HG02798 (cell line): ENCODE data around the gene PRKG1.
"Not testable (repeated sequence)": the region's sequence is repeated elsewhere in the genome, so short reads cannot be mapped to it uniquely, and the experiment has no call there.

Experiments
- ATAC-seq: cut with Tn5 transposase; IDR thresholded peaks from one replicate; pipeline ENCODE4 v1.9.1; 2021; ENCODE audit warnings: mild to moderate bottlenecking; ENCODE audit not compliant: unreplicated experiment, poor library complexity

The PRKG1 gene

DNA sequence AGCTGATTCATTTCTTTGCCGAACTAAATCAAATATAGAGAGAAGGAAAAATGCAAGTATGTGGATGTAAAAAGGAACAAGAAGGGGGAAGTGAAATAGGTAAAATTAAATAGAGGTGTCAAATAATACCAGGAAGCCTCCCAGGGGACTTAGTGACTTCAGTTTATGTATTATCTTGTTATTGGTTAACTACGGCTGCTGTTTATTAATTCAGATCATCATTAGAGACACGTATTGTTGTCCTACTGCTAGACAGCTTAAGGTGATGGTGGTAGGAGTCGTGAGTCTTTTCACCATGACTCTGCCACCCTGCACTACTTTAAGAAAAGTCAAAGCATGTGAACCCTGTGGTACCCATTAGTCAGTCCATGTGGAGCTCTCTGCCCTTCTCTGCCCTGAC is 289.1 kb downstream of the PRKG1 start:
- no peak for ATAC-seq

DNA sequence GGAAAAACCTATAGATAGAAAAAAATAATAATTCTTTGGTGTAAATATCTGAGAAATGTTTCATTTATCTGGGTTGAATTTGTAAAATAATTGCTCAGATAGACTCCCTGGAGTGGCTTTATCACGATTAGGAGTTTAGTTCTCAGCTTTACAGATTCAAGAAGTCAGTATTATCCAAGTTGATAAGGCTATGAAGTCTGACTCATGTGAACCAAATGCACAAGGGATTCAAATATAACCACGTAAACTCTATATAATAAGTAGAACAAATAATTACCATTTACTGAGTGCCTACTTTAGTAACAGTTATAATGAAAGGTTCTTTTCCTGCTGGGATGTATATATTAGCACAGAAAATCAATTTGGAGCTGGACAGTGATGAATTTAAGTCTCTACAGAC is 290.4 kb downstream of the PRKG1 start:
- ATAC-seq = no peak

DNA sequence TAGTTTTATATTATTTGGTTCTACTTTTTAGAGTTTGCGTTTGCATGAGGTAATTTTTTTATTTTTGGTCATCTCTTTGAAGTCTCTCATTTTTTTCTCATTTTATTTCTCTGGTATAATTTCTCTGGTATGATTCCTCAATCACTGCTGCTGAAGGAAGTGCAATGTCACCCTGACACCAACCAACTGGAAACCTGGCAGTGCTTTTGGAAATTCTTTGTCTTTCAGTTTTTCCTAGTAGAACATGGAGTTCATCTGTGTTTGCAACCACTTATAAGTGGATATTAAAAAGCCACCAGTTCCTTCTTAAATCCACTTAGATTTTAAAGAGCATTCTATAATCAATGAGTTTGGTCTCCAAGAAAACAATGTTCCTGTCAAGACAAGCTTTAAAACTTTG is 291.8 kb downstream of the PRKG1 start:
- ATAC-seq = no peak

DNA sequence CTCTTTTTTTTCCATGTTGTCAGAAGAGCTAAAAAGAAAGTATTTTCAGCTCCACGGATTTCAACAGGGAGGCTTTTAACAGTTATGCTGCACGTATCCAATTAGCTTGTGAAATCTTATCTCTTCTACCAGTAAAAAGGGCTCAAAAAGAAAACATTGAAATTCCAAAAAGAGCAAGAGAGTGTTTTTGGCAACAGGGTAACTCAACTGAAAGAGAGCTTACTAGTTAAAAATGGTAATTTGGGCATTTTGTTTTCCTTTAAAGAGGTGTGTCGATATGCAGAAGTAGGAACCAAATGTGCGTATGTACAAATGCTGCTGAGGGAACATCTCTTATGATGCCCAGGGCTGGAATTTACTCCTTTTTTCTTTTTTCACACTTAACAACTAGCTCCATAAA is 292.8 kb downstream of the PRKG1 start:
- ATAC-seq = no peak

DNA sequence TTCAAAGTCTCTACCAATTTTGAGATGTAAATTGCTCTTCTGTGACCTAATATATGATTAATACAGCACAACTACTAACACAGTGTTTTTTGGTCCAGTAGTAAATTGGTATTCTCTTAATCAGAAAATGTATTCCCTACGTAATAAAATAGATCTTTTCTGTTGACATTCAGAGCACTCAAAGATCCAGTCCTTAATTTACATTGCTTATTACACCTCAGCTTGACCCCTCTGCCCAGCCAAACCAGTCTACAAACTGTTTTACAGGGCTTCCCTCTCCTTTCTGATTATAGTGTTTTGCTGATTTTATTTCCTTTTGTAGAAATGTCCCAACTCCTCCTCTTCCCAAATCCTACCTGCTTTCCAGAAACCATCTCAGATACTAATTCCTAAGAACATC is 293.4 kb downstream of the PRKG1 start:
- ATAC-seq = no peak

- no peak for ATAC-seq
Measured at GRCh38 chr10:51368943-51369342, 294.7 kb downstream of the PRKG1 start.

- no peak for ATAC-seq
Measured at GRCh38 chr10:51369903-51370302, 295.6 kb downstream of the PRKG1 start.

- no peak for ATAC-seq
Measured at GRCh38 chr10:51371743-51372142, 297.5 kb downstream of the PRKG1 start.

- no peak for ATAC-seq
Measured at GRCh38 chr10:51375790-51376189, 301.5 kb downstream of the PRKG1 start.

DNA sequence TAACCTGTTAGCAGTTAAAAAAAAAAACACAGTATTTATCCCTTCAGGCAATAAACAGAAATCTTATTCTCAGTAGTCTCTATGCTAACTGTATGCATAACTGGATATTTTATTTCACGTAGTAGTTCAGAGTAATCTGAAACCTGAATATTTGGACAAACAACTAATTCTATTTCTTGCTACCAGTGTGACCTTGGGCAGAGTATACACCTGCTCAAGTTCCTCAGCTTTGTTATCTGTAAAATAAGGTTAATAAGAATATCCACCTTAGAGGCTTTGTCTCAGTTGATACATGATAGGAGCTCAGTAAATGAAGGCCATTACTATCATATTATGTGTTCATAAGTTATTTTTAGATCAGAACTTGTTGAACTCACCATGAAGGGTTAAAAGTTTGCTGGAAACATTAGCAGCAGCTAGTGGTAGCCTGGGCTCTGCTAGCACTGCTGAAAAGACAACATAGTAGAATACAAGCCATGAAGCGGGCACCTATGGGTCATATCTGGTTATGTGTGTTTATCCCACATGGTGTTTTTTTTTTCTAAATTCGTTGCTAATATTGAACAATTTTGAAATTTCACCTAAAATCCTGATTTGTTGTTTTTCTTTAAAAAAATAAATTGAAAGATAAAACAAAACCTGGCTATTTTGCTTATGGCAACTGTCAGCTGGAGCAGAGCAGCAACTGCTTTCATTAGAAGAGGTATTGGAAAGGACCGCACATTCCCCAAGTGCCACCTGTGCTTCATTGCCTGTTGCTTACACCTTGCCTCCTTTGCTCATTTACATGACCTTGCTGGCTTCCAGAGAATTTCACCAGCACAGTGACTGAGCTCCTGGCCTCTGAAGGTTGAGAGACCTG is 303.0 kb downstream of the PRKG1 start:
- no peak for ATAC-seq

- no peak for ATAC-seq
Measured at GRCh38 chr10:51377932-51378599, 303.8 kb downstream of the PRKG1 start.

DNA sequence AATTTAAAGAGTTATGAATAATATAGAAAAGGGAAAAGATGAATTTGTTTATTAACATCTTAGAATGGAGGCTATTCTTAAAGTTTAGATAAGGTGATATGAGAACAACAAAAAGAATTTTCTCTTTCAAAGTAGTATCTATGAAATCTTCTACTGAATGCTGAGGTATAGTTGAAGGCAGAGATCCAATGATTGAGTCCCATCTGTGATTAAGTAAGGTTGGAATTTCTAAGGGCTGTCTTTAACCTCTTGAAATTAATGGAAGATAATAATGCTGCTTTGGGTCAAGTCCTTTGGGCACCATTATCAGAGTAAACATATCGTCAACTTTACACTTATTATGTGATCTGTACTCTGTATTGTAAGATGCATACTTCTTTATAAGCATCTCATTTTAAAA is 307.9 kb downstream of the PRKG1 start:
- no peak for ATAC-seq

- ATAC-seq = no peak
Measured at GRCh38 chr10:51384971-51385370, 310.7 kb downstream of the PRKG1 start.

- no peak for ATAC-seq
Measured at GRCh38 chr10:51386248-51386885, 312.1 kb downstream of the PRKG1 start.

DNA sequence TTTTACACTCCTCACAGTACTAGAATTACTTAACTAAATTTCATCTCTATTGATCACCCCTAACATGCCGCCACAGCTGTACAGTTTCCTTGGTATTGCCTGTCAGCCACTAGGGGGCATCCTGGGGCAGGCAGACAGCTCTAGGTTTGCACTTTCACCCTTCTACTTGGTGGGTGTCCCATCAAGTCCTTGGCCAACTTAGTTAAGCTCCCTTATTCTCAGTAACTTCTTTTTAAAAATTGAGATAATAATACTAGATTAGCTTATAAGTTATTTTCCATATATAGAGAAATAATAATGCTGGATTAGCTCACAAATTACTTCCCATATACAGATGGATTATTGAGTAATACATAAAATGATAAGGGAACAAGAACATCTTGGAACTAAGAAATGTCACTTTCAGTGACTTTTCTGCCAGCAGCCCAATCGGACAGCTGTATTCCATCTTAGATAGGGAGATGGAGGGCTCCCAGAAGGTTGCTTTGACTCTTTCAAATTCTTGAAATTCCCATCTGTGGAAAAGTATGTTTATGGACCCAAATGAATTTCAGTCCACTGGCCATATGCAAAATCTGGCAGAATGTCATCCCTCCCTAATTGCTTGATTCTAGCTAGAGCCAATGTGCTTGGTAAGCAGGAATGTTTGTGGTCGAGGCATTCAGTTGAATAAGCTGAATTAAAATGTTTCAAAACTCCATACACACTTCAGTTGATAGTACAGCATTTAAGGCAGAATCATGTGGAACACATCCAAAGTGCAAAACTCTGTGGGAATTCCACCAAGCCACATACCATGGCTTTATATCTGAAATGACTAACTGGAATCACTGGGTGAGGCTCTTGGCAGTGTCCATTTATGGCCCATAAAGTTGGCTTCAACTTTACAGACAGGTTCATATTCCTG is 315.4 kb downstream of the PRKG1 start:
- peak; percentile 94 for ATAC-seq

GRCh38 chr10:51393006-51393405 is 318.7 kb downstream of the PRKG1 start:
- ATAC-seq = not testable (repeated sequence)

DNA sequence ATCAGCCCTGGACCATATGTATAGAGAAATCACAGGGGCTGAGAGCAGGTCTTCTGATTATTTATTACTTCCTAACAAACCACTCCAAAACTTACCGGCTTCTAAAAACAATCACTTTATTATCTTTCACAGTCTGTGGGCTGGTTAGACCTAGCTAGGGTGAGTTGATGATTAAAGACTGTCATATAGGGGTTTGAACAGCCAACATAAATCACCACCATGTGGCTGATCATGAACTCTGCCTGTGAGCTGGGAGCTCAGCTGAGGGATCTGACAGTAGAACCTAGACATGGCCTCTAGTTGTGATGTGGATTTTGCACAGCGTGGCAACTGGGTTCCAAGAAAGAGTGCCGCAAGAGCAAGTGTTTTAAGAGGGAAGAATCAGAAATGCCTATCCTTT is 319.8 kb downstream of the PRKG1 start:
- no peak for ATAC-seq

GRCh38 chr10:51397244-51397643 is 323.0 kb downstream of the PRKG1 start:
- no peak for ATAC-seq

DNA sequence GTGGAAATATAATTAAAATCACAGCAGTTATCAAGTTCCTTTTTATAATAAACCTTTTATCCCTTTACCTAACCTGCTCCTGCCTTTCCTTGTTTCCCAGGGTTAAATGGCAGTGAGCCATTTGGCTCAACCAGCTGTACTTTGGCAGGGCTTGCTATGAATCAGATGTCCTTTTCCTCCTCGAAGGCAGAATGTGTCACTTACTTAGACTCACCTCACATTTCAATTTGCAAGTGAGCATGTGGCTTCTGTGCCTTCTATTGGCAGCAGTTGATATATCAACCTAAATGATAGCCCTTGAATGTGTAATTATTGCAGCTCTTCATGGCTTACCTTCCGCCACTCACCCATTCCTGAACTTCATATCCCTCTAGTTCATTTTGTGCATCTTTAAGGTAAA is 323.4 kb downstream of the PRKG1 start:
- no peak for ATAC-seq

DNA sequence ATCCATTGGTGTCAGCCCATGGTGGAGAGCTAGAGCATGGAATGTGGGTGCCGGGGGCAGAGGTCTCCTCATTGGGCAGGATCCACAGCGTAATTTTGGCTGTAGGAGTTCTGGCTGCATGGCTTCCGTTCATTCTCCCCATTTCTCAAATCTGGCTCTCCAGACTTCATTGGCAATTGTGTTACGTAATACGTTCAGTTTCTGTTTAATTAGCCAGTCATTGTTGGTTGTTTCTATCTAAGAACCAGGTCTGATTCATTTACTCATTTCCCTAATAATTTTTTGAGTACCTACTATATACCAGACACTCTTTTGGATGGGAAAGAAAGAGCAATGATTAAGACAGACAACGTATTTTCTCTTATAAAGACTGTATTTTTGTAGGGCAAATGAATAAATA is 325.6 kb downstream of the PRKG1 start:
- ATAC-seq = no peak
